Activated CD4-positive, alpha-beta memory T cell treated with anti-CD3 and anti-CD28 coated beads, Interleukin-2, amount 10 ng/mL, durations not matched to agents 7 days and 5 days (primary cell): ENCODE results near the gene MCL1. TPM values are rescaled to one million over a fixed set of nuclear protein-coding genes. Genes with fewer than 3 reads are reported as not detected.

ENCODE experiments used
- CTCF ChIA-PET: fragments of 350-600 bp; sonication (Branson Sonifier 250); formaldehyde crosslinking; loops from one replicate; lab custom pipeline; 2021; ENCODE audit warnings: antibody characterized with exemption, inconsistent platforms; lab: Charles Lee
- POLR2A ChIA-PET: fragments of 350-600 bp; sonication (Branson Sonifier 250); formaldehyde crosslinking; loops from one replicate; lab custom pipeline; 2021; ENCODE audit warnings: antibody characterized with exemption; lab: Charles Lee
- DNase-seq: peaks from one replicate; pipeline ENCODE4 v3.0.0-alpha.2; 2020
- H3K27ac Mint-ChIP-seq: one replicate; pipeline ENCODE4 v1.8.0; 2021; ENCODE audit warnings: mild to moderate bottlenecking, mixed read lengths
- H3K27me3 Mint-ChIP-seq: one replicate; pipeline ENCODE4 v1.8.0; 2021; ENCODE audit warnings: mixed read lengths
- H3K36me3 Mint-ChIP-seq: one replicate; pipeline ENCODE4 v1.8.0; 2021; ENCODE audit warnings: low read depth, mixed read lengths
- H3K4me1 Mint-ChIP-seq: one replicate; pipeline ENCODE4 v1.8.0; 2021; ENCODE audit warnings: mixed read lengths
- H3K4me3 Mint-ChIP-seq: one replicate; pipeline ENCODE4 v1.8.0; 2021; ENCODE audit warnings: mild to moderate bottlenecking, mixed read lengths
- H3K9me3 Mint-ChIP-seq: one replicate; pipeline ENCODE4 v1.8.0; 2021; ENCODE audit warnings: mixed read lengths
- total RNA-seq, 2 experiments: library from RNA; stranded (reverse); gene quantifications; one replicate each; pipeline ENCODE4 v1.2.3, GENCODE V29; 2021

The MCL1 gene
- total RNA-seq, 2 experiments from 2014 or later, result 470 to 472 TPM

- no peaks in the 10 kb centered on the region for H3K9me3 Mint-ChIP-seq
- DNase-seq, result peak; percentile 49
- POLR2A ChIA-PET, result interaction anchor here (0.6 to 3.8 kb wide), 9 partner anchors 8 to 665 kb away, joined by 3 to 30 read pairs (median 5); partner anchors contain the start of genes ENSA, MCL1 and TARS2
- peak overlapping the region; percentile 39 for H3K4me3 Mint-ChIP-seq
- peak overlapping the region; percentile 31 for H3K27ac Mint-ChIP-seq
- CTCF ChIA-PET, result interaction anchor here (0.7 to 2.2 kb wide), 6 partner anchors 8 to 115 kb away, joined by 3 to 23 read pairs (median 4); partner anchors contain the start of gene FALEC
- H3K36me3 Mint-ChIP-seq, result no peaks in the 10 kb centered on the region
- peaks cover 39% of the 10 kb centered on the region for H3K4me1 Mint-ChIP-seq
- H3K27me3 Mint-ChIP-seq, result peaks cover 11% of the 10 kb centered on the region
These were observed 27.1 kb downstream of the MCL1 start for GRCh38 chr1:150552128-150552910.

DNA sequence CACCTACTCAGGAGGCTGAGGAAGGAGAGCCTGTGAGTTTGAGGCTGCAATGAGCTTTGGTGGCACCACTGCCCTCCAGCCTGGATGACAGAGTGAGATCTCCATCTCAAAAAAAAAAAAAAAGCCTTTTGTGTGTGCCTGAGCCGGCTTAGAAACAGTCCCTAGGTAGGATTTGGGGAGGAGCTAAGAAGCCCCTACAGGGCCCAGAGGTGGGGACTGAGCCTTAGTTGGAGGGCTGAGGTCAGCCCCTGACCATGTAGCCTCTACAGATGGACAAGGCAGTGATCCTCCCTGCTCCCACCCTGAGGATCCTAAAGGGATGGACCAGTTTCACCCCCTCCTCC is 27.7 kb downstream of the MCL1 start:
- H3K4me3 Mint-ChIP-seq, result no peak overlapping the region
- no peaks in the 10 kb centered on the region for H3K36me3 Mint-ChIP-seq
- peaks cover 13% of the 10 kb centered on the region for H3K27me3 Mint-ChIP-seq
- CTCF ChIA-PET, result interaction anchor here (0.6 to 2.2 kb wide), 8 partner anchors 9 to 623 kb away, joined by 3 to 23 read pairs (median 4); partner anchors contain the start of gene FALEC
- H3K27ac Mint-ChIP-seq, result no peak overlapping the region
- peaks cover 39% of the 10 kb centered on the region for H3K4me1 Mint-ChIP-seq
- POLR2A ChIA-PET, result interaction anchor here (0.6 to 3.8 kb wide), 10 partner anchors 8 to 665 kb away, joined by 3 to 30 read pairs (median 5); partner anchors contain the start of genes ENSA, MCL1 and TARS2
- DNase-seq, result no peak
- H3K9me3 Mint-ChIP-seq, result no peaks in the 10 kb centered on the region

GRCh38 chr1:150551051-150551783 is 28.2 kb downstream of the MCL1 start:
- Mint-ChIP-seq H3K4me3 (no peak overlapping the region), H3K27ac (no peak overlapping the region), H3K27me3 (peaks cover 16% of the 10 kb centered on the region), H3K4me1 (peaks cover 39% of the 10 kb centered on the region), H3K9me3 (no peaks in the 10 kb centered on the region), H3K36me3 (no peaks in the 10 kb centered on the region)
- DNase-seq, result no peak
- CTCF ChIA-PET, result interaction anchor here (0.6 to 2.2 kb wide), 5 partner anchors 10 to 623 kb away, joined by 3 to 23 read pairs (median 4); no protein-coding TSS in a partner anchor
- POLR2A ChIA-PET, result interaction anchor here (1.1 to 3.8 kb wide), 8 partner anchors 7 to 78 kb away, joined by 3 to 30 read pairs (median 5); partner anchors contain the start of genes ENSA and TARS2

DNA sequence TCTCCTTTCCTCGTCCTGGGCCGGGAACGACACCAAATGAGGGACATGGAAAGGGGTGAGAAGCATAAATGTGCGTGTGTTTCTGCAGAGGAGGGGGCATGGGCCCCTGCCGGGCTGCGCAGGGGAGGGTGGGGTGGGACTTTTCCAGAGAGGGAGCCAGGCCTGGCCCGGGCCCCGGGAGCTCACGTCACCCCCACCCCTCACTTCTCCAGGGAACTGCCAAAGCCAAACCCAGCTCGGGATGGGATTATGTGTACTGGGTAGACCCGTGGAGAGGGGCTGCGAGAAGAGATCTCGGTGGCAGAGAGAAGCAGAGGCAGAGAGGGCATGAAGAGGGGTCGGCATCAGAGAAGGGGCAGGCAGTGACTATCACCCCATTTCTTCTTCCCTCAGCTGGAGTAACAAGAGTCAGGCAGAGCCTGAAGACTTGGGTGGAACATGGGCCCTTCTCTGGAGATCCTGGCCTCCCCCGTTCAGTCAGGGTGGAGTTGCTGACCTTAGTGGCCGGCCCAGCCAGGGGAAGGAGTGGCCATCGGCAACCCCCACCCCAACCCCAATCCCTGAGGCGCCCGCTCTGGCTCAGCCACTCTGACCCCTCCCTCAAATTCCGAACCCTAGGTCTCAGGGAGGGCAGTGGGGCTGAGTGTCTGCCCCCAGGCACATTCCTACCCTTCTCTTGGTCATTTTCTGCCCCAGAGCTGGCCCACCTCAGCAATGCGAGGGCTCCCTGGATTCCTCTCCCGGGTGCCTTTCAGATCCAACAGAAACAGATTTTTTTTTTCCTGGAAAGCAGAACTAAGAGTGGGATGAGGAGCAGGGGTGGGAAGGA is 29.0 kb downstream of the MCL1 start:
- ChIA-PET POLR2A (interaction anchor here (1.1 to 3.8 kb wide), 6 partner anchors 10 to 65 kb away, joined by 3 to 30 read pairs (median 7); no protein-coding TSS in a partner anchor), CTCF (interaction anchor here (0.7 to 3.6 kb wide), 5 partner anchors 10 to 294 kb away, joined by 3 to 23 read pairs (median 4); no protein-coding TSS in a partner anchor)
- H3K27ac Mint-ChIP-seq, result no peak overlapping the region
- peaks cover 39% of the 10 kb centered on the region for H3K4me1 Mint-ChIP-seq
- no peak for DNase-seq
- H3K4me3 Mint-ChIP-seq, result peak overlapping the region; percentile 66
- H3K36me3 Mint-ChIP-seq, result no peaks in the 10 kb centered on the region
- H3K9me3 Mint-ChIP-seq, result no peaks in the 10 kb centered on the region
- peaks cover 20% of the 10 kb centered on the region for H3K27me3 Mint-ChIP-seq

DNA sequence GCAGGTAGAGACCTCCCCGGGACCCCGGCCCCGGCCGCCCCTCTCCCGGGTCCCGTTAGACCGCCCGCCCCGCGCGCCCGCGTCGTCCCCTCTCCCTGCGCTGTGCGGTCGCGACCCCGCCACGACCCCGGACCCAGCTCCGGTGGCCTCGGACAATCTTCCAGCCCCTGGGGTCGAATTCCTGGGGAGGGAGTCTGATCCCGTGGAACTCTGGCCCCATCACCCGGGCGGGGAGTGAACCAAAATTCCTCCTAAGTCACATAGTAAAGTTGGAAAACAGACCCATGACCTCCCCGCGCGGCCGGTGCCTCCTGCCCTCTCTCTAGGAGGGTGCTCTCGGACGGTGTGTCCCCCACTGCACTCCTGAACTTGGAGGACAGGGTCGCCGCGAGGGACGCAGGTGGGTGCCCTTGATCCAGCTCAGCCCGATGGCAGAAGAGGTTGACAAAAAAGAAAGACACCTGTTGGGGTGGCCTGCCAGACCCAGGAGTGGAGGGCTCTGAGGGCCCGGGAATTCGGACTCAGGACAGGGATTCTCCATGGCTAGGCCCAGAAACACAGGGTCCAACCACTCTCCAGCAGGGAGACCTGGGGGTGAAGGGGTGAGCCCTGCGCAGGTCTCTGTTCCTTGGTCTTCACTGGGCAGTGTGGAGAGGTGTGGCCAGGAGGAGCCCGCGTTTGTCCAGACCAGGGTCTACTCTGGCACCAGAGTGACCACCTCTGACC is 29.8 kb downstream of the MCL1 start:
- ChIA-PET POLR2A (interaction anchor here (0.7 to 3.8 kb wide), 7 partner anchors 11 to 375 kb away, joined by 3 to 30 read pairs (median 4); no protein-coding TSS in a partner anchor), CTCF (interaction anchor here (0.7 to 3.6 kb wide), 2 partner anchors 11 to 294 kb away, joined by 3 to 21 read pairs; no protein-coding TSS in a partner anchor)
- no peak for DNase-seq
- H3K4me1 Mint-ChIP-seq, result peaks cover 39% of the 10 kb centered on the region
- H3K9me3 Mint-ChIP-seq, result no peaks in the 10 kb centered on the region
- peaks cover 22% of the 10 kb centered on the region for H3K27me3 Mint-ChIP-seq
- peak overlapping the region; percentile 66 for H3K4me3 Mint-ChIP-seq
- H3K36me3 Mint-ChIP-seq, result no peaks in the 10 kb centered on the region
- no peak overlapping the region for H3K27ac Mint-ChIP-seq

DNA sequence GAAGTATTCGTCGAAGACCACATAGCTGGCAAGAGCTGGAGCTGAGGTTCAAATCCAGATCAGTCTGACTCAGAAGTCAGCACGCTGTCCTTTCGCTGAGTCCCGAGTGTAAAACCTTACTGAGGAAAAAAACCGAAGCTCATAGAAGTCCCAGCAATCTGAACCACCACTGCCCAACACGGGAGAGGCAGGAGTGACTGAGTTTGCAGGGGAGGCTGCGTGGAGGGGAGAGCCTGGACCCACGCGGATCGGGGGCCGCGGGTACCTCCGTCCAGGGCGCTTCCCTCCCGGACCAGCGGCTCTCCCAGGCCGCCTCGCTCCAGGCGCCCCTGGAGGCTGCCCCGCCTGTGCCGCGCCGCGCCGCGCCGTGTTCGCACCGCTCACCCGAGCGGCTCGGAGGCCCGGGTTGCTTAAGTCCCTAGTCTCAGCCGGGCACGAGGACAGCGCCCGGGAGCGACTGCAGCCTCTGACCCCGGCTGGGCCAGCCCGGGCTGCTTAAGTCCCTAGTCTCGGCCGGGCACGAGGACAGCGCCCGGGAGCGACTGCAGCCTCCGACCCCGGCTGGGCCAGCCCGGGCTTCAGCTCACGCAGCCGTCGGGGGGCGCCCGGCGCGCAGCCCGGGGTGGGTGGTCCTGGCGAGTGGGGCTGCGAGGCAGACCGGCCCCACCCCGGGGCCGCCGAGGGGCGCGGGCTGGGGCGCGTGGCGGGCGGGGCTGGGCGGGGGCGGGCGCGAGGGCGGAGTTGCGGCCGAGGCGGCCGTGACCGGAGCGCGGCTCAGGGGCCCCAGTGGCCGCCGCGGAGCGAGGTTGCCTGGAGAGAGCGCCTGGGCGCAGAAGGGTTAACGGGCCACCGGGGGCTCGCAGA is 30.5 kb downstream of the MCL1 start, which contains the start of gene ADAMTSL4:
Gene ADAMTSL4 (plus strand): TSS at position 777 of the 864 bp plus-strand sequence. CDS start 2,881 bp downstream, outside the sequence.
- Mint-ChIP-seq H3K27ac (peak within 1 kb of the TSS; percentile 16), H3K27me3 (peaks cover 22% of the 10 kb centered on the region), H3K36me3 (no peaks in the 10 kb centered on the region), H3K4me1 (peaks cover 39% of the 10 kb centered on the region), H3K4me3 (peak within 1 kb of the TSS; percentile 72), H3K9me3 (no peaks in the 10 kb centered on the region)
- peak; percentile 53 for DNase-seq
- POLR2A ChIA-PET, result interaction anchor here (0.7 to 3.8 kb wide), 7 partner anchors 12 to 375 kb away, joined by 3 to 15 read pairs (median 4); no protein-coding TSS in a partner anchor
- CTCF ChIA-PET, result interaction anchor here (0.7 to 3.6 kb wide), 4 partner anchors 12 to 184 kb away, joined by 3 to 21 read pairs (median 4); no protein-coding TSS in a partner anchor

DNA sequence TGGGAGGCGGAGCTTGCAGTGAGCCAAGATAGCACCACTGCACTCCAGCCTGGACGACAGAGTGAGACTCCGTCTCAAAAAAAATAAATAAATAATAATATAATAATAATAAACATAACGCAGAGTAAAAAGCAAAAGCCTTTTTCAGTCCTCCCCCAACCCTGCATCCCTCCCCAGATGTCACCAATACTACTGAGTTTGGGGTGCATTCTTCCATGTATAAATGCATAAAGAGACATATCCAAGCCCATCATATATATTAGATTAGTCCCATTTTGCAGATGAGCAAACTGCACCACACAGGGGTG is 31.1 kb downstream of the MCL1 start:
- Mint-ChIP-seq H3K4me3 (peak overlapping the region; percentile 72), H3K36me3 (no peaks in the 10 kb centered on the region), H3K27me3 (peaks cover 25% of the 10 kb centered on the region), H3K27ac (no peak overlapping the region), H3K4me1 (peaks cover 37% of the 10 kb centered on the region), H3K9me3 (no peaks in the 10 kb centered on the region)
- ChIA-PET POLR2A (interaction anchor here (1.1 to 3.8 kb wide), 5 partner anchors 12 to 22 kb away, joined by 3 to 15 read pairs (median 5); no protein-coding TSS in a partner anchor), CTCF (interaction anchor here (0.7 to 3.6 kb wide), 4 partner anchors 12 to 183 kb away, joined by 3 to 21 read pairs (median 4); no protein-coding TSS in a partner anchor)
- DNase-seq, result no peak

DNA sequence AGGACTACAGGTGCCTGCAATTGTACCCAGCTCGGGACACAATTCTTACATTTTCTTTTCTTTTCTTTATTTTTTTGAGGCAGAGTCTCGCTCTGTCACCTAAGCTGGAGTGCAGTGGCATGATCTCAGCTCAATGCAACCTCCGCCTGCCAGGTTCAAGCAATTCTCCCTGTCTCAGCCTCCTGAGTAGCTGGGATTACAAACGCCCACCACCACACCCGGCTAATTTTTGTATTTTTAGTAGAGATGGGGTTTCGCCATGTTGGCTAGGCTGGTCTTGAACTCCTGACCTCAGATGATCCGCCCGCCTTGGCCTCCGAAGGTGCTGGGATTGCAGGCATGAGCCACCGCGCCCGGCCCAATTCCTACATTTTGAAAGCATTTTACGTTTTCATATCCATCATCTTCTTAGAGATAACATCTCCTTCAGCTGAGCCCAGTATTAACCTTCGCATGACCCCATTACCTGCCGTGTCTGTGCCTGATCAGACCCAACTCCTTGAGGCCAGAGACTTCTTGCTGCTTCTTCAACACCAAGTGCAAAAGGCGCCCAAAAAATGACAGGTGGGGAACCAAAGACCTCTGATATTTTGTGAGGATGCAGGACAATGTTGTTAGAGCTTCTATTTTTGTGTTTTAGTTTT is 33.0 kb downstream of the MCL1 start:
- DNase-seq, result no peak
- Mint-ChIP-seq H3K27me3 (peaks cover 31% of the 10 kb centered on the region), H3K27ac (no peak overlapping the region), H3K36me3 (no peaks in the 10 kb centered on the region), H3K9me3 (no peaks in the 10 kb centered on the region), H3K4me3 (no peak overlapping the region), H3K4me1 (peaks cover 19% of the 10 kb centered on the region)
- CTCF ChIA-PET, result interaction anchor here (0.6 to 3.6 kb wide), 3 partner anchors 14 to 553 kb away, joined by 3 to 21 read pairs (median 3); partner anchors contain the start of gene GOLPH3L
- POLR2A ChIA-PET, result interaction anchor here (2.9 kb wide), 1 partner anchor 14 kb away, joined by 8 read pairs; no protein-coding TSS in a partner anchor

DNA sequence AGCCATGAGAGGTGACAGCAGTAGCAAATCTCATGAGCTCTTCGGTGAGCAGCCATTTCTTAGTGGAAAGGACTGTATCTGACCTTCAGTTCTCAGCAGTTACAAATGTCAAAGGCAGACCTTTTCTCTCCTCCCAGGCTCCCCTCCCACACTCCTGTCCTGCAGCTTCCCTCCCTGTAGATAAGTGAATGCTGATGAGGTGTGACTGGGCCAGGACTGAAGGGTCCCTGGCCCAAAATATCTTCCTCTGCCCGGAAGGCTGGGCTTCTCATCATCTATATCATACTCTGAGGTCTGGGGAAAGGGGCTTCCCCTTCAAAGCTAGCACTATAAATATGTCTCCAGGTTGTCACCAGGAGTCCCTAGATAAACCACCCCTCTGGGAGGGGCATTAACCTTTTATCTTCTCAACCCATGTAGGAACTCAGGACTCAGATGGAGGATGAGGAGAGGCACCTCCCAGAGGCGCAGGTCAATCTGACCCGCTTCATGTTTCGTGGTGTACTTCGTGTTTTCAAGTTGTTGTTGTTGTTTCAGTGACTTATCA is 33.9 kb downstream of the MCL1 start:
- no peak overlapping the region for H3K27ac Mint-ChIP-seq
- no peaks in the 10 kb centered on the region for H3K36me3 Mint-ChIP-seq
- H3K9me3 Mint-ChIP-seq, result no peaks in the 10 kb centered on the region
- CTCF ChIA-PET, result interaction anchor here (0.6 to 1.3 kb wide), 2 partner anchors 16 to 152 kb away, joined by 3 to 4 read pairs; partner anchors contain the start of gene GOLPH3L
- no peak overlapping the region for H3K4me3 Mint-ChIP-seq
- H3K27me3 Mint-ChIP-seq, result peaks cover 31% of the 10 kb centered on the region
- no peak for DNase-seq
- peaks cover 11% of the 10 kb centered on the region for H3K4me1 Mint-ChIP-seq
- POLR2A ChIA-PET, result interaction anchor here (0.9 kb wide), 1 partner anchor 84 kb away, joined by 3 read pairs; the partner anchor contains the start of gene ENSA

DNA sequence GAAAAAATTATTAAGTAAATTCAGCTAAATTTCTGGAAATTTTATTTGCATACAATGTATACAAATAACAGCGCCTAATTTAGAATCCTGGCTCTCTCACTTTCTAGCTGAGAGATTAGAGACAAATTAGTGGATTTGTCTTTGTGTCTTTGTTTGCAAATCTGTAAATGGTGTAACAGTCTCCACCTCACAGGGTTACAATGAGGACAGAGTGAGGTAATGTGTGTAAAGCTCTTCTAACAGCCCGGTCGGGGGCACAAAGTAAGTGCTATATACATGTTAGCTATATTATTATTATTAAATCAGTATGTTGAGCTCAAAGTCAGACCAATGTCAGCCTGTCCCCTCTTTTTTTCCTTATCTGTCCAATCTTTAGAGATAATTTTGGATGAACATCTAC is 35.2 kb downstream of the MCL1 start:
- ChIA-PET CTCF (interaction anchor here (1.2 kb wide), 1 partner anchor 12 kb away, joined by 5 read pairs; no protein-coding TSS in a partner anchor), POLR2A (interaction anchor here (0.7 to 0.9 kb wide), 2 partner anchors 8 to 85 kb away, joined by 3 read pairs; partner anchors contain the start of gene ENSA)
- Mint-ChIP-seq H3K4me1 (peaks cover 4% of the 10 kb centered on the region), H3K36me3 (no peaks in the 10 kb centered on the region), H3K27ac (no peak overlapping the region), H3K4me3 (no peak overlapping the region), H3K27me3 (peaks cover 24% of the 10 kb centered on the region), H3K9me3 (no peaks in the 10 kb centered on the region)
- DNase-seq, result no peak
